Measurements from ENCODE around the gene UNC13B.

- no peak for TF ChIP-seq CTCF (conservative IDR thresholded peaks at IDR 0.05; ENCODE audit: low read depth, low read length)
- no peak for TF ChIP-seq EZH2 (IDR thresholded peaks at IDR 0.05; ENCODE audit: low read length, unreplicated experiment)
- no peak for TF ChIP-seq EZH2phosphoT487 (IDR thresholded peaks at IDR 0.05; ENCODE audit: borderline replicate concordance, low read length)
Observed at GRCh38 chr9:35211854-35212253, 50.0 kb downstream of the UNC13B start.
